ENCODE results near the gene TWNK. TPM values are rescaled to one million over a fixed set of nuclear protein-coding genes. Genes with fewer than 3 reads are reported as not detected.

Gene TWNK
- total RNA-seq, 1 experiment from 2014 or later = 38.7 TPM

DNA sequence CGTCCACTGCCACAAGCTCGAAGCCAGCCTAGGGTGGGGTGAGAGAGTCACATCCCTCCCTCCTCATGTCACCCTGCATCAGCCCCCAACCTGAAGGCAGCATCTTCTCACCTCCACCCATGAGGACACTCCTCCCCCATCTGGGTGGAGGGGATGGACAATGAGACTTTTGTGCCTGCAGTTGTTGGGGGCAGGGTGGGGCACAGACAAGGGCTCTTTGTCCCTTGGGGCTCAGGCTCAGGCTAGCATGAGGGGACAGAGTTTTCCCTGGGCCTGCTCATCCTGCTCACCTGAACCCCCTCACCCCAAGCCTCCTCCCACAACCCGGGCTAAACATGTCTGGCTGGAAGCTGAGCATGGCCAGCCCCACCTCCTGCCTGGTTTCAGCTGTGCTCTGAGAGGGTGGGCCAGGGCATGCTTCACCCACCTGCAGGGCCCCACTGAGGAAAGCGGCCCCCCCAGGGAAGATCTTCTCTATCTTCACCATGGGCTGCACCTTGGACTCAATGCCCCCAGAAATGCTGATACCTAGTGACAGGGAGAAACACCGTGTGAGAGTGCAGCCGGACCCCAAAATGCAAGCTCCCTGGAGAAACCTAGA lies 21.6 kb downstream of the TWNK start:
- Histone ChIP-seq H3K4ac (ENCODE audit: low read depth, low read length) (no peak overlapping the region), H2BK20ac (ENCODE audit: low read depth, low read length, poor library complexity, severe bottlenecking) (no peak overlapping the region), H3K14ac (ENCODE audit: insufficient read depth, low read length) (no peak overlapping the region), H2BK5ac (ENCODE audit: insufficient read length, low read length) (no peak overlapping the region), H3K23me2 (ENCODE audit: insufficient read length, low read depth, low read length, poor library complexity, severe bottlenecking) (no peaks in the 10 kb centered on the region), H3T11ph (ENCODE audit: low read length) (no peak overlapping the region), H3K9me3 (ENCODE audit: control insufficient read depth, low read depth, low read length) (no peaks in the 10 kb centered on the region), H4K5ac (ENCODE audit: insufficient read length, low read depth, low read length) (no peak overlapping the region), H2BK15ac (ENCODE audit: low read depth, low read length) (no peak overlapping the region), H3K27me3 (ENCODE audit: insufficient read depth, low read length) (no peaks in the 10 kb centered on the region), H3K9ac (ENCODE audit: extremely low read depth, insufficient read length, low read length) (no peak overlapping the region), H3K79me2 (ENCODE audit: insufficient read depth, low read length) (no peaks in the 10 kb centered on the region), H4K8ac (replicated peaks; ENCODE audit: insufficient read length, low read depth, low read length) (no peak overlapping the region), H3K79me1 (ENCODE audit: insufficient read depth, low read depth, low read length, poor library complexity, severe bottlenecking) (no peaks in the 10 kb centered on the region), H2AK5ac (ENCODE audit: insufficient read length, low read length) (no peak overlapping the region), H3K27ac (ENCODE audit: insufficient read length, low read depth, low read length) (no peak overlapping the region), H3K4me1 (ENCODE audit: insufficient read depth, low read length) (no peaks in the 10 kb centered on the region), H3K56ac (ENCODE audit: insufficient read length, low read depth, low read length) (no peak overlapping the region), H3K4me2 (ENCODE audit: insufficient read depth, insufficient read length, low read length) (no peak overlapping the region), H2BK12ac (ENCODE audit: insufficient read length, low read depth, low read length) (no peak overlapping the region), H4K20me1 (ENCODE audit: control insufficient read depth, insufficient read depth, insufficient read length) (no peaks in the 10 kb centered on the region), H2AFZ (ENCODE audit: low read length) (no peak overlapping the region), H3K23ac (ENCODE audit: insufficient read length, low read depth, low read length) (no peak overlapping the region), H2BK120ac (ENCODE audit: low read depth, low read length, poor library complexity, severe bottlenecking) (no peak overlapping the region), H4K91ac (ENCODE audit: insufficient read length, low read depth, low read length) (no peak overlapping the region), H3K18ac (ENCODE audit: insufficient read length, low read depth, low read length) (no peak overlapping the region)
- Mint-ChIP-seq H3K27ac (peak overlapping the region in 1 of 3 experiments; percentile 45; a peak in 1 of 7 replicates), H3K4me3 (no peak overlapping the region), H3K36me3 (ENCODE audit: insufficient read depth in 1 of 3, low read depth in 3 of 3) (peaks cover 9 to 28% (median 27%) of the 10 kb centered on the region in 3 experiments; a peak in 5 of 7 replicates), H3K4me1 (peaks cover 16 to 29% of the 10 kb centered on the region in 2 experiments), H3K9me3 (no peaks in the 10 kb centered on the region), H3K27me3 (ENCODE audit: low read depth) (peaks cover 5% of the 10 kb centered on the region)
- DNase-seq = no peak
- TF ChIP-seq, protein P1, sequence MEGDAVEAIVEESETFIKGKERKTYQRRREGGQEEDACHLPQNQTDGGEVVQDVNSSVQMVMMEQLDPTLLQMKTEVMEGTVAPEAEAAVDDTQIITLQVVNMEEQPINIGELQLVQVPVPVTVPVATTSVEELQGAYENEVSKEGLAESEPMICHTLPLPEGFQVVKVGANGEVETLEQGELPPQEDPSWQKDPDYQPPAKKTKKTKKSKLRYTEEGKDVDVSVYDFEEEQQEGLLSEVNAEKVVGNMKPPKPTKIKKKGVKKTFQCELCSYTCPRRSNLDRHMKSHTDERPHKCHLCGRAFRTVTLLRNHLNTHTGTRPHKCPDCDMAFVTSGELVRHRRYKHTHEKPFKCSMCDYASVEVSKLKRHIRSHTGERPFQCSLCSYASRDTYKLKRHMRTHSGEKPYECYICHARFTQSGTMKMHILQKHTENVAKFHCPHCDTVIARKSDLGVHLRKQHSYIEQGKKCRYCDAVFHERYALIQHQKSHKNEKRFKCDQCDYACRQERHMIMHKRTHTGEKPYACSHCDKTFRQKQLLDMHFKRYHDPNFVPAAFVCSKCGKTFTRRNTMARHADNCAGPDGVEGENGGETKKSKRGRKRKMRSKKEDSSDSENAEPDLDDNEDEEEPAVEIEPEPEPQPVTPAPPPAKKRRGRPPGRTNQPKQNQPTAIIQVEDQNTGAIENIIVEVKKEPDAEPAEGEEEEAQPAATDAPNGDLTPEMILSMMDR (conservative IDR thresholded peaks at IDR 0.05) = no peak
- no CpG with 5 or more reads among the region's 6 CpGs for WGBS (ENCODE audit: extremely low coverage, insufficient read length, low lambda C conversion rate)
